ENCODE data around the gene NUDT5.

Gene NUDT5

DNA sequence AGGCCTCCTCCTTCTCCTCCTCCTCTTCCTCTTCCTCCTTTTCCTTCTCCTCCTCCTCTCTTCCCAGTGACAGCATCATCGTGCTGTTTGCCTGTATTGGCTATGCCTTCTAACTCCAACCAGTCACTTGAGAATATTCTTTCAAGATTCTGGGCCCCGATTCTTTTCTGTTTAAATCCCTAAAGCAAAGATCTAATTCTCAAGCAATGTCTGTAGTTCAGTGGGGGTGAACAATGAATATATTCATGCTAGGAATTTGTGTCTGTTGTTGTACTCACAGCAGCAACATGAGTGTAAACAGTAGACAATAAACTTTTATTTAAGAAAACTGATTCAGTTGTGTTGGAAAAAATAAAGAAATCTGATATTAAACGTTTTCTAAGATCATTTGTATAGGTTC lies 30.7 kb downstream of the NUDT5 start:
- no peak for TF ChIP-seq TOX (CRISPR knock-in tag; IDR thresholded peaks at IDR 0.05; ENCODE audit: borderline replicate concordance)
- TF ChIP-seq TCF4 (CRISPR knock-in tag; IDR thresholded peaks at IDR 0.05; ENCODE audit: borderline replicate concordance): no peak
- TF ChIP-seq, protein P1, sequence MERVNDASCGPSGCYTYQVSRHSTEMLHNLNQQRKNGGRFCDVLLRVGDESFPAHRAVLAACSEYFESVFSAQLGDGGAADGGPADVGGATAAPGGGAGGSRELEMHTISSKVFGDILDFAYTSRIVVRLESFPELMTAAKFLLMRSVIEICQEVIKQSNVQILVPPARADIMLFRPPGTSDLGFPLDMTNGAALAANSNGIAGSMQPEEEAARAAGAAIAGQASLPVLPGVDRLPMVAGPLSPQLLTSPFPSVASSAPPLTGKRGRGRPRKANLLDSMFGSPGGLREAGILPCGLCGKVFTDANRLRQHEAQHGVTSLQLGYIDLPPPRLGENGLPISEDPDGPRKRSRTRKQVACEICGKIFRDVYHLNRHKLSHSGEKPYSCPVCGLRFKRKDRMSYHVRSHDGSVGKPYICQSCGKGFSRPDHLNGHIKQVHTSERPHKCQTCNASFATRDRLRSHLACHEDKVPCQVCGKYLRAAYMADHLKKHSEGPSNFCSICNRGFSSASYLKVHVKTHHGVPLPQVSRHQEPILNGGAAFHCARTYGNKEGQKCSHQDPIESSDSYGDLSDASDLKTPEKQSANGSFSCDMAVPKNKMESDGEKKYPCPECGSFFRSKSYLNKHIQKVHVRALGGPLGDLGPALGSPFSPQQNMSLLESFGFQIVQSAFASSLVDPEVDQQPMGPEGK (CRISPR knock-in tag; IDR thresholded peaks at IDR 0.05; ENCODE audit: borderline replicate concordance): no peak
- no peak for TF ChIP-seq BACH2 (CRISPR knock-in tag; IDR thresholded peaks at IDR 0.05; ENCODE audit: borderline replicate concordance)
- no peak for TF ChIP-seq ISL1 (CRISPR knock-in tag; IDR thresholded peaks at IDR 0.05)
- TF ChIP-seq SNAI2 (CRISPR knock-in tag; IDR thresholded peaks at IDR 0.05): no peak
- no peak for TF ChIP-seq ZFP30 (CRISPR knock-in tag; IDR thresholded peaks at IDR 0.05)
- no peak for TF ChIP-seq OSR1 (CRISPR knock-in tag; IDR thresholded peaks at IDR 0.05)
- no peak for TF ChIP-seq ZFP3 (CRISPR knock-in tag; IDR thresholded peaks at IDR 0.05)
- TF ChIP-seq ZNF8 (CRISPR knock-in tag; IDR thresholded peaks at IDR 0.05): no peak
- TF ChIP-seq ZNF70 (CRISPR knock-in tag; IDR thresholded peaks at IDR 0.05): no peak
- no peak for TF ChIP-seq GLIS3 (CRISPR knock-in tag; IDR thresholded peaks at IDR 0.05)
- TF ChIP-seq ESRRG (CRISPR knock-in tag; IDR thresholded peaks at IDR 0.05): no peak
- TF ChIP-seq RARB (CRISPR knock-in tag; IDR thresholded peaks at IDR 0.05): no peak
- TF ChIP-seq PPARA (CRISPR knock-in tag; IDR thresholded peaks at IDR 0.05; ENCODE audit: borderline replicate concordance): no peak
- TF ChIP-seq POU6F1 (CRISPR knock-in tag; IDR thresholded peaks at IDR 0.05; ENCODE audit: borderline replicate concordance, low read depth): no peak
- TF ChIP-seq, protein P2, sequence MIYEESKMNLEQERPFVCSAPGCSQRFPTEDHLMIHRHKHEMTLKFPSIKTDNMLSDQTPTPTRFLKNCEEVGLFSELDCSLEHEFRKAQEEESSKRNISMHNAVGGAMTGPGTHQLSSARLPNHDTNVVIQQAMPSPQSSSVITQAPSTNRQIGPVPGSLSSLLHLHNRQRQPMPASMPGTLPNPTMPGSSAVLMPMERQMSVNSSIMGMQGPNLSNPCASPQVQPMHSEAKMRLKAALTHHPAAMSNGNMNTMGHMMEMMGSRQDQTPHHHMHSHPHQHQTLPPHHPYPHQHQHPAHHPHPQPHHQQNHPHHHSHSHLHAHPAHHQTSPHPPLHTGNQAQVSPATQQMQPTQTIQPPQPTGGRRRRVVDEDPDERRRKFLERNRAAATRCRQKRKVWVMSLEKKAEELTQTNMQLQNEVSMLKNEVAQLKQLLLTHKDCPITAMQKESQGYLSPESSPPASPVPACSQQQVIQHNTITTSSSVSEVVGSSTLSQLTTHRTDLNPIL (CRISPR knock-in tag; IDR thresholded peaks at IDR 0.05; ENCODE audit: low read depth): no peak
- TF ChIP-seq, protein P3, sequence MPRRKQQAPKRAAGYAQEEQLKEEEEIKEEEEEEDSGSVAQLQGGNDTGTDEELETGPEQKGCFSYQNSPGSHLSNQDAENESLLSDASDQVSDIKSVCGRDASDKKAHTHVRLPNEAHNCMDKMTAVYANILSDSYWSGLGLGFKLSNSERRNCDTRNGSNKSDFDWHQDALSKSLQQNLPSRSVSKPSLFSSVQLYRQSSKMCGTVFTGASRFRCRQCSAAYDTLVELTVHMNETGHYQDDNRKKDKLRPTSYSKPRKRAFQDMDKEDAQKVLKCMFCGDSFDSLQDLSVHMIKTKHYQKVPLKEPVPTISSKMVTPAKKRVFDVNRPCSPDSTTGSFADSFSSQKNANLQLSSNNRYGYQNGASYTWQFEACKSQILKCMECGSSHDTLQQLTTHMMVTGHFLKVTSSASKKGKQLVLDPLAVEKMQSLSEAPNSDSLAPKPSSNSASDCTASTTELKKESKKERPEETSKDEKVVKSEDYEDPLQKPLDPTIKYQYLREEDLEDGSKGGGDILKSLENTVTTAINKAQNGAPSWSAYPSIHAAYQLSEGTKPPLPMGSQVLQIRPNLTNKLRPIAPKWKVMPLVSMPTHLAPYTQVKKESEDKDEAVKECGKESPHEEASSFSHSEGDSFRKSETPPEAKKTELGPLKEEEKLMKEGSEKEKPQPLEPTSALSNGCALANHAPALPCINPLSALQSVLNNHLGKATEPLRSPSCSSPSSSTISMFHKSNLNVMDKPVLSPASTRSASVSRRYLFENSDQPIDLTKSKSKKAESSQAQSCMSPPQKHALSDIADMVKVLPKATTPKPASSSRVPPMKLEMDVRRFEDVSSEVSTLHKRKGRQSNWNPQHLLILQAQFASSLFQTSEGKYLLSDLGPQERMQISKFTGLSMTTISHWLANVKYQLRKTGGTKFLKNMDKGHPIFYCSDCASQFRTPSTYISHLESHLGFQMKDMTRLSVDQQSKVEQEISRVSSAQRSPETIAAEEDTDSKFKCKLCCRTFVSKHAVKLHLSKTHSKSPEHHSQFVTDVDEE (CRISPR knock-in tag; IDR thresholded peaks at IDR 0.05): no peak
- no peak for TF ChIP-seq ARNTL (CRISPR knock-in tag; IDR thresholded peaks at IDR 0.05; ENCODE audit: borderline replicate concordance, low read depth)
- no peak for ATAC-seq

- no peak for ATAC-seq
- no peak for TF ChIP-seq CSRNP3 (CRISPR knock-in tag; IDR thresholded peaks at IDR 0.05)
- TF ChIP-seq POU6F1 (CRISPR knock-in tag; IDR thresholded peaks at IDR 0.05; ENCODE audit: borderline replicate concordance, low read depth): no peak
Measured at GRCh38 chr10:12164085-12164484, 31.6 kb downstream of the NUDT5 start.

- ATAC-seq: no peak; the same call in 2 of the 3 replicates
- TF ChIP-seq CSRNP3 (CRISPR knock-in tag; IDR thresholded peaks at IDR 0.05) (no peak), ZC3H10 (CRISPR knock-in tag; IDR thresholded peaks at IDR 0.05) (no peak), ZNF70 (CRISPR knock-in tag; IDR thresholded peaks at IDR 0.05) (no peak), ESRRG (CRISPR knock-in tag; IDR thresholded peaks at IDR 0.05) (no peak), RARB (CRISPR knock-in tag; IDR thresholded peaks at IDR 0.05) (no peak)
Measured at GRCh38 chr10:12162927-12163326, 32.8 kb downstream of the NUDT5 start.
